ENCODE results near the gene PCID2. TPM values are rescaled to one million over a fixed set of nuclear protein-coding genes. Genes with fewer than 3 reads are reported as not detected.

PCID2 gene
- total and polyA plus RNA-seq, 2 of the 13 experiments (the other 11 are each of a cell fraction or from before 2014, with no cell fraction given), result 65.0 to 111 TPM

- TF ChIP-seq ZNF121 (CRISPR knock-in tag; IDR thresholded peaks at IDR 0.05), result no peak
- TF ChIP-seq ZFX (CRISPR knock-in tag; IDR thresholded peaks at IDR 0.05; ENCODE audit: low read depth), result peak; percentile 85
- TF ChIP-seq RFXAP (CRISPR knock-in tag; IDR thresholded peaks at IDR 0.05; ENCODE audit: borderline replicate concordance), result 0 out of 2 replicates have a peak, but pooled peaks have one; percentile 38
- TF ChIP-seq ZNF7 (CRISPR knock-in tag; IDR thresholded peaks at IDR 0.05), result no peak
- no peak for TF ChIP-seq NFYB (CRISPR knock-in tag; IDR thresholded peaks at IDR 0.05)
- no peak for TF ChIP-seq ONECUT2 (CRISPR knock-in tag; IDR thresholded peaks at IDR 0.05)
- no peak for TF ChIP-seq ZNF883 (CRISPR knock-in tag; IDR thresholded peaks at IDR 0.05; ENCODE audit: not compliant biosample characterization)
- TF ChIP-seq ZNF543 (CRISPR knock-in tag; IDR thresholded peaks at IDR 0.05), result no peak; the same call in none of the 2 replicates
- TF ChIP-seq STAT5B (CRISPR knock-in tag; IDR thresholded peaks at IDR 0.05), result no peak
- no peak; the same call in 1 of the 2 replicates for TF ChIP-seq ZNF12 (CRISPR knock-in tag; IDR thresholded peaks at IDR 0.05)
- TF ChIP-seq BORCS8-MEF2B (CRISPR knock-in tag; IDR thresholded peaks at IDR 0.05), result peak; percentile 74; the same call in 1 of the 2 replicates
- no peak for TF ChIP-seq ZUFSP (CRISPR knock-in tag; IDR thresholded peaks at IDR 0.05; ENCODE audit: borderline replicate concordance)
- 0 out of 2 replicates have a peak, but pooled peaks have one; percentile 37 for TF ChIP-seq ZNF703 (CRISPR knock-in tag; IDR thresholded peaks at IDR 0.05; ENCODE audit: borderline replicate concordance)
- TF ChIP-seq ERF (CRISPR knock-in tag; IDR thresholded peaks at IDR 0.05), result no peak
- TF ChIP-seq KAT7 (CRISPR knock-in tag; IDR thresholded peaks at IDR 0.05; ENCODE audit: borderline replicate concordance), result no peak
- no peak for TF ChIP-seq NFYC (CRISPR knock-in tag; IDR thresholded peaks at IDR 0.05)
- no peak for TF ChIP-seq ZNF749 (CRISPR knock-in tag; IDR thresholded peaks at IDR 0.05; ENCODE audit: borderline replicate concordance)
- TF ChIP-seq AGO1 (IDR thresholded peaks at IDR 0.05; ENCODE audit: low read depth, low read length, poor library complexity, severe bottlenecking), result peak; percentile 44
- no peak for TF ChIP-seq ZZZ3 (CRISPR knock-in tag; IDR thresholded peaks at IDR 0.05; ENCODE audit: borderline replicate concordance)
- TF ChIP-seq ZNF234 (CRISPR knock-in tag; conservative IDR thresholded peaks at IDR 0.05), result no peak
- no peak for TF ChIP-seq MBNL3 (CRISPR knock-in tag; conservative IDR thresholded peaks at IDR 0.05)
- no peak for TF ChIP-seq CBX2 (IDR thresholded peaks at IDR 0.05; ENCODE audit: low read depth, low read length)
- no peak for TF ChIP-seq CBX2 (CRISPR knock-in tag; IDR thresholded peaks at IDR 0.05; ENCODE audit: low read depth)
- no peak for TF ChIP-seq GTF2F1 (IDR thresholded peaks at IDR 0.05; ENCODE audit: low read length)
- TF ChIP-seq ATF1 (CRISPR knock-in tag; IDR thresholded peaks at IDR 0.05), result no peak
- TF ChIP-seq HNRNPK (IDR thresholded peaks at IDR 0.05; ENCODE audit: low read depth, low read length, poor library complexity, severe bottlenecking), result no peak
- no peak for TF ChIP-seq REL (CRISPR knock-in tag; conservative IDR thresholded peaks at IDR 0.05)
- no peak for TF ChIP-seq ZBTB39 (CRISPR knock-in tag; IDR thresholded peaks at IDR 0.05)
- TF ChIP-seq ZNF761 (CRISPR knock-in tag; conservative IDR thresholded peaks at IDR 0.05), result no peak; the same call in 1 of the 2 replicates
Observed at GRCh38 chr13:113149711-113150549, 58.5 kb downstream of the PCID2 start (continued).

All from HepG2 (cell line).